Cardiac ventricle fibroblast (primary cell): ENCODE data around the gene PRPF18. TPM values are rescaled to one million over a fixed set of nuclear protein-coding genes. Genes with fewer than 3 reads are reported as not detected.

ENCODE experiments used
- total RNA-seq: library from RNA; depleted of rRNA; stranded (reverse); fragments of >200 nt; gene quantifications from 2 replicates; pipeline ENCODE4 v1.2.3, GENCODE V29; 2015

The PRPF18 gene
- 15.3 and 15.5 TPM in 2 replicates for total RNA-seq

DNA sequence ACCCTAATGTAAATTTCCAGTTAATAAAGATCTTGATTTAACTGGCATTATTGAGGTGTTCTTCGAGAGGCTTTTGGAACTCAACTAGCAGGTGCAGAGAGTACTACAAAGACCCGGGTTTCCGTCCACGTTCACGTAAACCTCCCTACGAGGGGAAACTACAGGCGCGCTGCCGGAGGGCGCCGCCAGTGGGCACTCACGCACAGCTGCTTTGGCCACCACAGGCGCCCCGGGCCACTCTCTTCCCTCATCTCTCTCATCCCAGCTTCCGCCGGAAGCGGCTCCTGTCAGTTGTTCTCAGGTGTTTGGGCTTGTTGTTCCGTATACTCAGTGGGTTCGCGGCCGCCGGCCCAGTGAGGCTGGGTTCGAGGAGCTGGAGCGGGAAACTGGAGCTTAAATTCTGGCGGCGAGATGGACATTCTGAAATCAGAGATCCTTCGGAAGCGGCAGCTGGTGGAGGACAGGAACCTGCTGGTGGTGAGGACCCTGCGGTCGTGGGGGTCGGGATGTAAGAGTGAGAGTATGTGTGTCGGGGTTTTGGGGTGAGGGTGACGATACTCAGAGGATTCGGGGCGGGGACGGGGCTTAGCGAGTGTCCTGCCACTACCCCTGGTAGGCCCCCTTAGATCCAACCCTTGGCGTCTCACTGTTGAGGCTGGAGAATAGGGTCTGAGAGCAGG lies at the start of gene PRPF18:
PRPF18 (plus strand) TSS at position 290 of the 680 bp plus-strand sequence; CDS start at position 412, 122 bp downstream.

Other genes with a start within 250 kb of the PRPF18 start
- 22.4 and 22.8 TPM in 2 replicates for gene SEPHS1, start 238.7 kb upstream of the PRPF18 start, total RNA-seq
- gene BEND7, start 58.0 kb upstream of the PRPF18 start, total RNA-seq = 0.64 and 0.87 TPM in 2 replicates